Endothelial cell of umbilical vein (primary cell): Measurements from ENCODE around the gene SLC9C1. TPM values are rescaled to one million over a fixed set of nuclear protein-coding genes. Genes with fewer than 3 reads are reported as not detected.

Experiments
- BruUV-seq: library from RNA; stranded (reverse); fragments of 400-500 nt; replicated peaks from 2 replicates; lab custom pipeline; 2021; lab: Mats Ljungman, UMichigan
- CTCF ChIA-PET: fragments of 300-600, 350-600 bp; sonication (Branson Sonifier 250); formaldehyde crosslinking; loops from one replicate; lab custom pipeline; 2021; ENCODE audit warnings: antibody characterized with exemption, inconsistent platforms; lab: Charles Lee
- POLR2A ChIA-PET: fragments of 300-600, 350-600 bp; sonication (Branson Sonifier 250); formaldehyde crosslinking; loops from one replicate; lab custom pipeline; 2021; ENCODE audit warnings: antibody characterized with exemption, inconsistent platforms; lab: Charles Lee
- DNase-seq: peaks from one replicate; pipeline ENCODE4 v3.0.0-alpha.2; 2011; ENCODE audit warnings: low read depth, low spot score
- FAIRE-seq: peaks from 2 replicates; lab custom pipeline; 2011; peaks lifted over from hg19 to GRCh38; lab: Jason Lieb, UNC
- H2AFZ ChIP-seq: 2 replicates; pipeline ENCODE4 v1.6.0; 2012; ENCODE audit warnings: low read depth, low read length, control low read depth, inconsistent platforms
- H3K27ac ChIP-seq: 2 replicates; pipeline ENCODE4 v1.5.1; 2011; ENCODE audit warnings: low read depth, mild to moderate bottlenecking, control low read depth, low read length, moderate library complexity; ENCODE audit not compliant: insufficient read depth
- H3K27me3 ChIP-seq, 2 experiments: 2 replicates each; pipeline versions ENCODE4 v1.6.0 to v1.6.1; 2011; ENCODE audit warnings: low read length in 2 of 2, mixed read lengths in 1 of 2; ENCODE audit not compliant: control insufficient read depth in 2 of 2, insufficient read depth in 2 of 2
- H3K36me3 ChIP-seq, 2 experiments: 2 replicates in 1 of 2; 3 replicates in 1 of 2; pipeline ENCODE4 v1.5.1; 2011; ENCODE audit warnings: low read length in 2 of 2, mild to moderate bottlenecking in 1 of 2, moderate library complexity in 1 of 2; ENCODE audit not compliant: control insufficient read depth in 2 of 2, insufficient read depth in 2 of 2; ENCODE audit errors: extremely low read depth in 1 of 2
- H3K4me1 ChIP-seq: 3 replicates; pipeline ENCODE4 v1.5.1; 2011; ENCODE audit warnings: mild to moderate bottlenecking, low read length; ENCODE audit not compliant: control insufficient read depth, insufficient read depth; ENCODE audit errors: extremely low read depth
- H3K4me2 ChIP-seq: 2 replicates; pipeline ENCODE4 v1.6.1; 2011; ENCODE audit warnings: low read length, control low read depth, mixed read lengths; ENCODE audit not compliant: insufficient read depth
- H3K4me3 ChIP-seq, 3 experiments: fragments of 200-600 bp in 1 of 3; sonication (generic), shearing (Covaris generic) in 1 of 3; replicated peaks in 1 of 3; 2 replicates each; pipeline ENCODE4 v1.5.1; 2011 to 2016; ENCODE audit warnings: control low read depth in 3 of 3, low read length in 3 of 3, mild to moderate bottlenecking in 2 of 3, inconsistent platforms in 1 of 3, low read depth in 1 of 3, moderate library complexity in 1 of 3; ENCODE audit not compliant: insufficient read depth in 1 of 3
- H3K79me2 ChIP-seq: 2 replicates; pipeline ENCODE4 v1.6.0; 2012; ENCODE audit warnings: low read length, inconsistent platforms; ENCODE audit not compliant: control insufficient read depth, insufficient read depth
- H3K9ac ChIP-seq: replicated peaks from 2 replicates; pipeline ENCODE3; 2011; ENCODE audit warnings: low read length, control low read depth; ENCODE audit not compliant: insufficient read depth; ENCODE audit errors: extremely low read depth
- H3K9me1 ChIP-seq: replicated peaks from 3 replicates; pipeline ENCODE4 v1.6.0; 2011; ENCODE audit warnings: mild to moderate bottlenecking, low read length; ENCODE audit not compliant: control insufficient read depth, insufficient read depth; ENCODE audit errors: extremely low read depth
- H3K9me3 ChIP-seq: replicated peaks from 2 replicates; pipeline ENCODE4 v1.5.1; 2012; ENCODE audit warnings: low read length, inconsistent platforms; ENCODE audit not compliant: control insufficient read depth, insufficient read depth
- H4K20me1 ChIP-seq: replicated peaks from 2 replicates; pipeline ENCODE3; 2011; ENCODE audit warnings: mild to moderate bottlenecking, low read length; ENCODE audit not compliant: control insufficient read depth, insufficient read depth; ENCODE audit errors: extremely low read depth
- EZH2 ChIP-seq: IDR thresholded peaks from 2 replicates; pipeline ENCODE4 v1.6.1; 2012; ENCODE audit warnings: borderline replicate concordance, low read depth, mild to moderate bottlenecking, moderate library complexity, low read length, inconsistent platforms; ENCODE audit not compliant: severe bottlenecking
- FOS ChIP-seq: IDR thresholded peaks from 2 replicates; pipeline ENCODE4 v1.6.1; 2011; ENCODE audit warnings: mild to moderate bottlenecking, low read length, moderate library complexity, borderline replicate concordance; ENCODE audit not compliant: insufficient read depth
- POLR2A ChIP-seq: IDR thresholded peaks from 2 replicates; pipeline ENCODE4 v1.6.1; 2012; ENCODE audit warnings: low read depth, mild to moderate bottlenecking, control low read depth, low read length
- dilution Hi-C: fragments of 300-500 bp; cut with MboI; formaldehyde crosslinking; loops from one replicate; pipeline ENCODE4 v1.15.0; 2019; ENCODE audit warnings: low sequenced_read_pairs; ENCODE audit not compliant: extremely low pct_ligation_motif_present
- intact Hi-C: fragments of 100-400 bp; cut with micrococcal nuclease; formaldehyde crosslinking; loops from one replicate; pipeline ENCODE4 v1.10.0; 2022
- polyA plus RNA-seq, 4 experiments: library from polyadenylated mRNA; depleted of rRNA in 3 of 4; stranded (reverse) in 3 of 4; unstranded in 1 of 4; fragments of >200 nt; gene quantifications; 2 replicates each; pipeline versions ENCODE4 v1.2.1 to v1.2.3, GENCODE V29; 2011 to 2012; ENCODE audit warnings: missing spikeins in 1 of 4
- total RNA-seq: library from RNA; stranded (reverse); gene quantifications from 2 replicates; pipeline ENCODE4 v1.2.3, GENCODE V29; 2021

The SLC9C1 gene
- total and polyA plus RNA-seq, 2 donors (not counting 3 experiments of a cell fraction or from before 2014, with no cell fraction given) = not detected

GRCh38 chr3:112307557-112307956, 13.5 kb upstream of the SLC9C1 start:
- H3K27ac ChIP-seq = no peak overlapping the region
- ChIA-PET CTCF (no interaction called here), POLR2A (no interaction called here)
- no peaks in the 10 kb centered on the region for H3K9me1 ChIP-seq
- H3K4me2 ChIP-seq = no peak overlapping the region
- H3K36me3 ChIP-seq = no peaks in the 10 kb centered on the region
- dilution Hi-C loops (no loop called here), intact Hi-C loops (no loop called here)
- H3K27me3 ChIP-seq = no peaks in the 10 kb centered on the region
- no peak overlapping the region for H2AFZ ChIP-seq
- H3K4me1 ChIP-seq = peaks cover 8% of the 10 kb centered on the region
- no peaks in the 10 kb centered on the region for H3K79me2 ChIP-seq
- H3K9me3 ChIP-seq = no peaks in the 10 kb centered on the region
- FAIRE-seq (no peak), DNase-seq (no peak)
- TF ChIP-seq FOS = no peak
- TF ChIP-seq POLR2A = no peak
- no peak for TF ChIP-seq EZH2
- no peaks in the 10 kb centered on the region for H4K20me1 ChIP-seq
- no TSS peak for BruUV-seq
- H3K9ac ChIP-seq = no peak overlapping the region
- no peak overlapping the region for H3K4me3 ChIP-seq

- DNase-seq = no peak
- H3K27me3 ChIP-seq = no peaks in the 10 kb centered on the region
- H4K20me1 ChIP-seq = no peaks in the 10 kb centered on the region
- no TSS peak for BruUV-seq
- no peaks in the 10 kb centered on the region for H3K79me2 ChIP-seq
- ChIA-PET CTCF (no interaction called here), POLR2A (no interaction called here)
- H3K9ac ChIP-seq = no peak overlapping the region
- no peak overlapping the region for H2AFZ ChIP-seq
- H3K27ac ChIP-seq = no peak overlapping the region
- no peak for FAIRE-seq
- H3K4me3 ChIP-seq = no peak overlapping the region
- H3K9me3 ChIP-seq = no peaks in the 10 kb centered on the region
- H3K36me3 ChIP-seq = no peaks in the 10 kb centered on the region
- no peak overlapping the region for H3K4me2 ChIP-seq
- TF ChIP-seq FOS = no peak
- dilution Hi-C loops (no loop called here), intact Hi-C loops (no loop called here)
- peaks cover 8% of the 10 kb centered on the region for H3K4me1 ChIP-seq
- H3K9me1 ChIP-seq = no peaks in the 10 kb centered on the region
These were observed 12.8 kb upstream of the SLC9C1 start for GRCh38 chr3:112306825-112307224.
